Sigmoid colon (tissue), 7 donors: ENCODE results near the gene GTF3C5. TPM values are rescaled to one million over a fixed set of nuclear protein-coding genes. Genes with fewer than 3 reads are reported as not detected.
"Not testable (repeated sequence)": the region's sequence is repeated elsewhere in the genome, so short reads cannot be mapped to it uniquely, and the experiment has no call there.

Experiments
- DNase-seq: peaks from one replicate; pipeline ENCODE4 v3.0.0-alpha.2; 2019
- H3K27ac ChIP-seq, 4 donors: fragments of 200-600 bp; sonication (generic); one replicate each; pipeline ENCODE4 v1.5.1; 2016 to 2019; ENCODE audit warnings: mild to moderate bottlenecking in 1 of 4
- H3K27me3 ChIP-seq, 3 donors: fragments of 200-600 bp; sonication (generic); one replicate each; pipeline ENCODE4 v1.5.1; 2019; ENCODE audit warnings: mild to moderate bottlenecking in 1 of 3
- H3K36me3 ChIP-seq, 4 donors: fragments of 200-600 bp; sonication (generic); one replicate each; pipeline ENCODE4 v1.5.1; 2016 to 2019
- H3K4me1 ChIP-seq, 4 donors: fragments of 200-600 bp; sonication (generic); one replicate each; pipeline ENCODE4 v1.5.1; 2017 to 2019
- H3K4me3 ChIP-seq, 4 donors: fragments of 200-600 bp; sonication (generic); one replicate each; pipeline ENCODE4 v1.5.1; 2017 to 2019; ENCODE audit warnings: mild to moderate bottlenecking in 2 of 4, moderate library complexity in 1 of 4
- H3K9me3 ChIP-seq, 4 donors: fragments of 200-600 bp in 3 of 4; sonication (generic) in 3 of 4; one replicate each; pipeline versions ENCODE4 v1.5.1 to v1.6.1; 2013 to 2019
- EP300 ChIP-seq, 4 donors: sonication (generic); formaldehyde crosslinking; IDR thresholded peaks; one replicate each; pipeline ENCODE4 v1.6.1; 2017; ENCODE audit warnings: antibody characterized with exemption in 4 of 4
- POLR2A ChIP-seq, 2 donors: fragments of 450-650 bp; IDR thresholded peaks; one replicate each; pipeline ENCODE4 v1.6.1; 2016; ENCODE audit warnings: antibody characterized with exemption in 2 of 2, mild to moderate bottlenecking in 2 of 2, moderate library complexity in 2 of 2
- POLR2AphosphoS5 ChIP-seq, 4 donors: sonication (generic); formaldehyde crosslinking; IDR thresholded peaks; one replicate each; pipeline ENCODE4 v1.6.1; 2017; ENCODE audit warnings: antibody characterized with exemption in 4 of 4
- WGBS, 2 donors: extraction: QIAGEN DNeasy Blood & Tissue Kit; methylation state at CpG; one replicate each; pipeline ENCODE4 v1.1.7; 2013; 5-methylcytosine and 5-hydroxymethylcytosine counted together
- intact Hi-C: fragments of 100-400 bp; cut with DNase I; formaldehyde crosslinking; loops from one replicate; pipeline ENCODE4 v1.15.1; 2023
- polyA plus RNA-seq, 3 donors: library from polyadenylated mRNA; stranded (reverse); fragments of 200-250 nt; gene quantifications; one replicate each; pipeline ENCODE4 v1.2.3, GENCODE V29; 2013
- total RNA-seq, 4 donors: library from RNA; depleted of rRNA; stranded (reverse); fragments of >200 nt; gene quantifications; one replicate each; pipeline ENCODE4 v1.1.0, GENCODE V29; 2016
- TF ChIP-seq, protein P1 (sequence below), 4 experiments: fragments of 450-650 bp in 3 of 4; fragments of 200-600 bp in 1 of 4; IDR thresholded peaks; one replicate each; pipeline ENCODE4 v1.5.1; 2016 to 2019; ENCODE audit warnings: antibody characterized with exemption in 4 of 4, mild to moderate bottlenecking in 3 of 4, moderate library complexity in 2 of 4
- donor health status: healthy with polysubstance abuse.
- donor health status: Bipolar disorder and iron deficiency.
- donor health status: healthy.

The GTF3C5 gene
- total and polyA plus RNA-seq, 7 donors, result 25.8 to 52.7 (median 47.1) TPM

GRCh38 chr9:133078486-133078885, 47.7 kb downstream of the GTF3C5 start:
- no peak overlapping the region for H3K27ac ChIP-seq

GRCh38 chr9:133080161-133080560, 49.4 kb downstream of the GTF3C5 start:
- Histone ChIP-seq H3K27ac (no peak overlapping the region), H3K4me1 (no peaks in the 10 kb centered on the region), H3K4me3 (no peak overlapping the region), H3K27me3 (no peaks in the 10 kb centered on the region), H3K36me3 (no peaks in the 10 kb centered on the region), H3K9me3 (no peaks in the 10 kb centered on the region)
- TF ChIP-seq POLR2A (IDR thresholded peaks at IDR 0.05), result no peak
- TF ChIP-seq, protein P1, sequence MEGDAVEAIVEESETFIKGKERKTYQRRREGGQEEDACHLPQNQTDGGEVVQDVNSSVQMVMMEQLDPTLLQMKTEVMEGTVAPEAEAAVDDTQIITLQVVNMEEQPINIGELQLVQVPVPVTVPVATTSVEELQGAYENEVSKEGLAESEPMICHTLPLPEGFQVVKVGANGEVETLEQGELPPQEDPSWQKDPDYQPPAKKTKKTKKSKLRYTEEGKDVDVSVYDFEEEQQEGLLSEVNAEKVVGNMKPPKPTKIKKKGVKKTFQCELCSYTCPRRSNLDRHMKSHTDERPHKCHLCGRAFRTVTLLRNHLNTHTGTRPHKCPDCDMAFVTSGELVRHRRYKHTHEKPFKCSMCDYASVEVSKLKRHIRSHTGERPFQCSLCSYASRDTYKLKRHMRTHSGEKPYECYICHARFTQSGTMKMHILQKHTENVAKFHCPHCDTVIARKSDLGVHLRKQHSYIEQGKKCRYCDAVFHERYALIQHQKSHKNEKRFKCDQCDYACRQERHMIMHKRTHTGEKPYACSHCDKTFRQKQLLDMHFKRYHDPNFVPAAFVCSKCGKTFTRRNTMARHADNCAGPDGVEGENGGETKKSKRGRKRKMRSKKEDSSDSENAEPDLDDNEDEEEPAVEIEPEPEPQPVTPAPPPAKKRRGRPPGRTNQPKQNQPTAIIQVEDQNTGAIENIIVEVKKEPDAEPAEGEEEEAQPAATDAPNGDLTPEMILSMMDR (IDR thresholded peaks at IDR 0.05), result no peak
- TF ChIP-seq EP300 (IDR thresholded peaks at IDR 0.05), result no peak
- TF ChIP-seq POLR2AphosphoS5 (IDR thresholded peaks at IDR 0.05), result no peak
- WGBS, 2 donors, result 79 to 91% methylated on average over 7 of the region's 7 CpGs
- DNase-seq, result no peak
- intact Hi-C loops, result no loop called here

More at GRCh38 chr9:133078486-133078885, 47.7 kb downstream of the GTF3C5 start:
- no peaks in the 10 kb centered on the region for H3K27me3 ChIP-seq
- TF ChIP-seq POLR2A (IDR thresholded peaks at IDR 0.05), result no peak
- H3K4me1 ChIP-seq, result no peaks in the 10 kb centered on the region
- no peak for DNase-seq
- no peaks in the 10 kb centered on the region for H3K9me3 ChIP-seq
- H3K4me3 ChIP-seq, result no peak overlapping the region
- intact Hi-C loops, result no loop called here
- WGBS, 2 donors, result 91 to 92% methylated on average over 14 of the region's 14 CpGs
- no peaks in the 10 kb centered on the region for H3K36me3 ChIP-seq

DNA sequence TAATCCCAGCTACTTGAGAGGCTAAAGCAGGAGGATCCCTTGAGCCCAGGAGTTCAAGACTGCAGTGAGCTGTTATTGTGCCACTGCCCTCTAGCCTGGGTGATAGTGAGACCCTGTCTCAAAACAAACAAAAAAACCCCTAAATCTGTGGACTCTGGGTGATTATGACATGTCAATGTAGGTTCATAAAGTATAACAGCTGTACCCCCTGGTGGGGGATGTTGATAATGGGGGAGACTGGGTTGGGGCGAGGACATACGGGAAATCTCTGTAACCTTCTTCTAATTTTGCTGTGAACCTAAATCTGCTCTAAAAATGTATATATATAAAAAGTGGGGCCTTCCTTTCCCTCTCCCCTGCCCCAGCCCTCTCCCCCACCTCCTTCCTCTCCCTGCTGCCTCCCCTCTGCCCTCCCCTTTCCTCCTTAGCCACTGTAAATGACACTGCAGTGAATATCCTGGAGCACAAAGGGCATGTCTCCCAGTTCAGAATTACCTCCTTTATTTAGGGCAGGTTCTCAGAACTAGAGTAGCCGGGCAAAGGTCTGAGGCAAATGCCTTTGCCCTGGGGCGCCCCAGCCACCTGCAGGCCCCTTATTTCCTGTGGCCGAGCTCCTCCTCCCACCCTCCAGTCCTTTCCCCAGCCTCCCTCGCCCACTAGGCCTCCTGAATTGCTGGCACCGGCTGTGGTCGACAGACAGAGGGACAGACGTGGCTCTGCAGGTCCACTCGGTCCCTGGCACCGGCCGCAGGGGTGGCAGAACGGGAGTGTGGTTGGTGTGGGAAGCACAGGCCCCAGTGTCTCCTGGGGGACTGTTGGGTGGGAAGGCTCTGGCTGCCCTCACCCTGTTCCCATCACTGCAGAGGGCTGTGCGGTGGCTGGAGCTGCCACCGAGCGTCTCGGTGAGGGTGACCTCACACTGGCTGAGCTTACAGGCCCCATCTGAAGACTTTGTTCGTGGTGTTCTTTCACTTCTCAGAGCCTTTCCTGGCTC, 50.3 kb downstream of the GTF3C5 start:
- H3K27ac ChIP-seq, H3K27me3 ChIP-seq, H3K9me3 ChIP-seq, H3K4me3 ChIP-seq, DNase-seq, intact Hi-C loops, H3K4me1 ChIP-seq, H3K36me3 ChIP-seq: not testable (repeated sequence)
- 56 to 69% methylated on average over 10 of the region's 18 CpGs for WGBS, 2 donors

GRCh38 chr9:133081957-133082644, 51.3 kb downstream of the GTF3C5 start:
- H3K4me3 ChIP-seq, intact Hi-C loops, H3K27ac ChIP-seq, DNase-seq, H3K9me3 ChIP-seq, H3K4me1 ChIP-seq, H3K36me3 ChIP-seq, H3K27me3 ChIP-seq: not testable (repeated sequence)
- WGBS, 2 donors, result 70 to 87% methylated on average over 5 to 8 of the region's 12 CpGs

- H3K36me3 ChIP-seq, H3K27ac ChIP-seq, H3K4me1 ChIP-seq, intact Hi-C loops, H3K9me3 ChIP-seq, H3K27me3 ChIP-seq, DNase-seq, H3K4me3 ChIP-seq: not testable (repeated sequence)
- 67 to 85% methylated on average over 7 to 9 of the region's 9 CpGs for WGBS, 2 donors
Observed at GRCh38 chr9:133083688-133084087, 52.9 kb downstream of the GTF3C5 start.

GRCh38 chr9:133086212-133086860, 55.5 kb downstream of the GTF3C5 start:
- DNase-seq, H3K4me3 ChIP-seq, H3K36me3 ChIP-seq, H3K9me3 ChIP-seq, intact Hi-C loops, H3K27ac ChIP-seq, H3K4me1 ChIP-seq, H3K27me3 ChIP-seq: not testable (repeated sequence)
- WGBS, 2 donors, result 87 to 93% methylated on average over 16 to 17 of the region's 17 CpGs

- TF ChIP-seq POLR2AphosphoS5 (IDR thresholded peaks at IDR 0.05) (no peak), POLR2A (IDR thresholded peaks at IDR 0.05) (no peak), EP300 (IDR thresholded peaks at IDR 0.05) (no peak)
- TF ChIP-seq, protein P1 (IDR thresholded peaks at IDR 0.05), result no peak
- Histone ChIP-seq H3K4me3 (no peak overlapping the region), H3K27ac (no peak overlapping the region), H3K36me3 (no peaks in the 10 kb centered on the region), H3K9me3 (no peaks in the 10 kb centered on the region), H3K4me1 (no peaks in the 10 kb centered on the region), H3K27me3 (no peaks in the 10 kb centered on the region)
- intact Hi-C loops, result no loop called here
- no peak for DNase-seq
- 84 to 88% methylated on average over 15 of the region's 15 CpGs for WGBS, 2 donors
Observed at GRCh38 chr9:133086894-133087293, 56.1 kb downstream of the GTF3C5 start.
